Stimulated activated CD4-positive, alpha-beta T cell treated with anti-CD3 and anti-CD28 coated beads, Interleukin-1b, Interleukin-23, amount 100 ng/mL, for 48 hours (primary cell): ENCODE results near the gene KCNJ1.

ENCODE experiments used
- DNase-seq: peaks from one replicate; pipeline ENCODE4 v3.0.0-alpha.2; 2020

The KCNJ1 gene

DNA sequence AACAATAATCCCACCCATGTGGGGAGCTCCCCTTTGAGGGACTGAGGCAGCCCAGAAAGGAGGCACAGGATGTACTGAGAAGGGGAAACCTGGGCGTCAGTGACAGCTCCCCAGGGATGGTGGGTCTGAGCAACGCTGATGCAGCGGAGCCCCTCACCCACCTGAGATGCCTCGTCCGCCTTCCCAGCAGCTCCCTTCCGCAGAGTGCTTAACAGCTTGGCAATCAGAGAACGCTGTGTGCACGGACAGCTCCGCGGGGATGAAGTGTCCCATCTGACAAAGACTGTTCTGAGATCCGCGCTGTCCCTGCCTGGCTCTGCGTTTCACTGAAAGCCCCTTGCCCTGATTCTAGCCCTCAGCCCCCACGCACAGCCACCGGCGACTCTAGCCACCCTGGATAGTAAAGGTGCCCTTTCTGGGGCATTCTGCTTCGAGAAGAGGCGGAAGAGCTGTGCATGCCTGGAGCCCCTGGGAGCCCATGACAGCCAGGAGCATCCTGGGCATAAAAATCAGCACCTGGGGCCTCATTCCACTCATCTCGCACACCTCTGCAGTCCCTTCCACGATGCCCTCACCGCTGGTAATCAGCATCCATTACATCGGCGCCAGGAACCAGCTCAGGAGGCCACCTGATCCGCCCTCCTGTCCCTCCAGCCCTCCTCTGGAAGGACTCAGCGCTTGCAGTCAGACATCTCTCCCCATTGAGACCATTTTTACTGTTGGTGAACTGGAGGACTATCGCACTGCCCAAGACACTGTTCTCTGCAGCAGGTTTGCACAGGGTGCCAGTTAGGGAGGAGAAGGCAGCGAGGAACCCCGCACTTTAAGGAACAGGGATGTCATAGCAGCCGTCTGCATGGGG lies 34.8 kb upstream of the KCNJ1 start:
- DNase-seq = no peak

DNA sequence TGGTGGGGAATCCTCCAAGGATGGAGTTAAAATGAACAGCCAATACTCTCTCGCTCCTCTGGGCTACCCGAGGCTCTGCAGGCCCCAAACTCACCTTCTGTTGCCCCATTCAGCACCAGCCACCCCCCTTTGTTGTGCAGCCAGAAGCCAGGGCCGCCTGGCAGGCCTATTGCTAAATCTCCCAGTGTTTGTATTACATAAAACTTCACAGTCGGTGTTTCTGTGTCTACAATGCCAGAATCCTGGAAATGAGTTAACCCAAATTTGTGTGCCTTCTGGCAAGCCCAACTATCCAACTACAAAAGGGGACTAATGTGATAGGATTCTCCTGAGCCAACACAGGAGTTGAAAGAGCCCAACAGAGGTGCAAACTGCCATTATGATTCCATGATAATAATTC lies 33.4 kb upstream of the KCNJ1 start:
- DNase-seq = no peak

DNA sequence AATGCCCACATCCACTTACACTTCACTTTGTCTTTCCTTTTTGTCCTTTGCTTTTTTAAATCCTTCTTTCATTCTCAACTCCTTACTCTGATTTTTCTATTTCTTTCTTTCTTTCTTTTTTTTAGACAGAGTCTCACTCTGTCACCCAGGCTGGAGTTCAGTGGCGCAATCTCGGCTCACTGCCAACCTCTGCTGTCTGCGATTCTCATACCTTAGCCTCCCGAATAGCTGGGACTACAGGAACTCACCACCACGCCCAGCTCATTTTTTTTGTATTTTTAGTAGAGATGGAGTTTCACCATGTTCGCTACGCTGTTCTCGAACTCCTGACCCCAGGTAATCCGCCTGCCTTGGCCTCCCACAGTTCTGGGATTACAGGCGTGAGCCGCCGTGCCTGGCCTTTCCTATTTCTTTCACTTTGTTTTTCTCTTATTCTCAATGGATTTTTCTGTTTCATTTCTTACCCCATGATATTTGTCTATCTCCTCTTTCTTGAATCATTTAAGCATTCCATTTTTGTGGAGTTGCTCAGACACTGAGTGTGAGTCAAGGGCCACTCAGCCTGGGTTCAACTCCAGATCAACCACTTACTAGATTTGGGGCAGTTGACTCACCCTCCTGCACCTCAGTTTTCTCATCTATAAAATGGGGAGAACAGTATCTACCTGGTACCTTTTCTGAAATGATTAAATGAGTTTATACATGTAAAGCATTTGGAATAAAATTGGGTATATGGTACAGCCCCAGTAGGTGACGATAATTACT lies 31.7 kb upstream of the KCNJ1 start:
- no peak for DNase-seq

DNA sequence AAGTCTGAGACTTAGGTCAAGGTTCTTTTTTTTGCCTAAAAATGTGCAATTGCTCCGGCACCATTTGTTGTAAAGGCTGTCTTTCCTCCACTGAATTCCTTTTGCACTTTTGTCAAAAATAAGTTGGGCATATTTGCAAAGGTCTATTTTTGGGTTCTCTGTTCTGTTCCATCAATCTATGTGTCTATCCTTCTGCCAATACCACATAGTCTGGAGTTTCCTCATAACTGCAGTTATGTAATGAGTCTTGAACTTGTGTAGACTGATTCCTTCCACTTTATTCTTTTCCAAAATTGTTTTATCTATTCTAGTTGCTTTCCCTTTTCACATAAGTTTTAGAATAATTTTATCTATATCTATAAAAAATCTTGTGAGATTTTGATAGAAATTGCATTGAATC lies 30.7 kb upstream of the KCNJ1 start:
- DNase-seq = no peak

DNA sequence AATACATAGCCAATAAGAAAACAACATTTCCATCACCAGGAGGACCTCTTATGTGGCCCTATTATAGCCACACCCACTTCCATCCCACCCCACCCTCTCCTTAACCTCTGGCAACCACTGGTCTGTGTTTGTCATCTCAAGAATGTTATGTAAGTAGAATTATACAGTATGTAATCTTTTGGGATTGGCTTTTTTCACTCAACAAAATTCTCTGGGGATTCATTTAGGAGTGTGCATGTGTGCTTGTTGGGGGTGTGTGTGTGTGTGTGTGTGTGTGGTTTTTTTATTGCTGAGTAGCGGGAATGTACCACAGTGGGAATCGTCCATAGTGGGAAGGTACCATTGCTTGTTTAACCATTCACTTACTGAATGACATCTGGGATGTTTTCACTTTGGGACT lies 29.3 kb upstream of the KCNJ1 start:
- no peak for DNase-seq

DNA sequence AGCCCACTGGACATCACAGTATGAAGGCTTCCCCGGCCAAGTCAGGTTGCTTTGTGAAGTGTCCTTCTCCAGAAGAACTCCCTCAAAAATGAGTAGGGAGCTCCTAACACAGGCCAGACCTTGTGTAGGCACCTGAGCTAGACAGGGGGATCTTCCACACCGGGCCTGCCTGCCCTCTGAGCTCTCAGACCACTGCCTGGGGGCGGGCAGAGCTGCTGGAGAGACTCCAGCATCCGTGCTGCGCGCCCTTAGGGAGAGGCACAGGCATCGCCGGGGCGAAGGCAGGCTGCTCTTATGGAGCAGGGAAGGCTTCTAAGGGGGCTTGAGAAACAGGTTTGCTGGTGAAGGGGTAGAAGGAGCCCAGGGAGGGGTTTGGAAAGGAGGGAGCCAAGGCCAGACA lies 28.4 kb upstream of the KCNJ1 start:
- DNase-seq = no peak

DNA sequence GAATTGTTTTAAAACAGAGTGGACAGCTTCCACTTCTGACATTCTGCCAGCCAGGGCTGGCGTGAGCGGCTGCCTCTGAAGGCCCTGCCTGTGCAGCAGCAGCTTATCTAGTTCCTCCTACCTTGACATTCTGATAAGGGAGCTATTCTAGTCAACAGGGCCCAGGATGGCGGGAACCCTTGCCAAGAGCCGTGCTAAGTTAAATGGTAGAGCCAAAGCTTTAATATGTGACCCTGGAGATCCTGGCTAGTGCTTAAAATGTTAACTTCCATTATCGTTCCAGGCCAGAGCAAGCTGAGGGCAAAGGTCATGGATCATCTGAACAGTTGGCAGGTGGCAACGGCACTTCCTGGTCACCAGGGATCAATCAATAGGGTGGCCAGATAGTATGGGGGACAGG lies 27.6 kb upstream of the KCNJ1 start:
- DNase-seq = no peak

DNA sequence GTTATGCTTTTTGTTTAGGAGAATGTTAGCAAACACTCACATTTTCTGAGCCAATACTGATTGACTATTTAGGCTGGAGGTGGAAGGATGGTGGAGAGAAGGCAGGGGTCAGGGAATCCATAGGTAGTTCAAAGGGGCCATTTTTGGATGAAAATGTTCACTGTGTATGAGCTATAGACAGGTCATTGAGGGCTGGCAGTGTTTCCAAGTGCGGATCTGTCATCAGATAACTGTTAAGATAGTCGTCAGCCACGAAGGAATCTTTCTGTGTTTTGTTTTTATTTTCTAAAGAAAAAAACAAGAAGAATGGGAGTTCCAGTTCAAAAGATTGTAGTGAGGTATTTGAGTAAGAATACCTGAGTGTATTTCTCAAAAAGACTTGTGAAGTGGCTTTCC lies 27.2 kb upstream of the KCNJ1 start:
- no peak for DNase-seq

DNA sequence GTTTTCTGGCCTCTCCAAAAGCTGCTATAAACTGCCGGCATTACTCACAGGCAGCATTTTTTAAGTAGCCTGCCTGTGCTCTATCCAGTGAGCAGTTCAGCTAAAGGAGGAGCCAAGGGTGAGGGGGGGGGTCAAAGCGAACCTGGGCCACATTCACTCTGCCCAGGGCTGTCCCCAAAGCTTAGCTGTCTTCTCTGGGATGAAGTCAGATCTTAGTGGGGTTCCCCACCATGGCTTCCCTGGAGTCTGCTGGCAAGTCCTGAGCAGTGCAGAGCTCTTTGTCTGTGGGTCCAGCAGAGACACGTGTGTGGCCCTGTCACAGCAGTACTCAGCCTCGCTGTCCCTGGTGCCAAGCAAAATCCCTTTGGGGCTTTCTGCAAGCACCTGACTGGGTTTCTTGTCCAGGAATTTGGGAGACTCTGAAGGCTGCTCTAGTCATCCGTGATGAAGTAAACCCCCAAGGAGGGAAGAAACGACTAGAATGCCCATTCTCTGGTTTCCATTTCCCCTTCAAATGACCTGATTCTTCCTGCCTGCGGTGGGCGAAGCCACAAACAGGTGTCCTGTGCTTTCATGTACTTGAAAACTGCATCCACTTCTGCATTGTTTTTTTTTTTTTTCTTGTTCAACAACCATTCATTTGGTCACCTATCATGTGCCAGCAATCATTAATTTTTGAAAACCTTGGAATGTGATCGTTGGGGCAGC lies 26.6 kb upstream of the KCNJ1 start:
- DNase-seq = no peak

DNA sequence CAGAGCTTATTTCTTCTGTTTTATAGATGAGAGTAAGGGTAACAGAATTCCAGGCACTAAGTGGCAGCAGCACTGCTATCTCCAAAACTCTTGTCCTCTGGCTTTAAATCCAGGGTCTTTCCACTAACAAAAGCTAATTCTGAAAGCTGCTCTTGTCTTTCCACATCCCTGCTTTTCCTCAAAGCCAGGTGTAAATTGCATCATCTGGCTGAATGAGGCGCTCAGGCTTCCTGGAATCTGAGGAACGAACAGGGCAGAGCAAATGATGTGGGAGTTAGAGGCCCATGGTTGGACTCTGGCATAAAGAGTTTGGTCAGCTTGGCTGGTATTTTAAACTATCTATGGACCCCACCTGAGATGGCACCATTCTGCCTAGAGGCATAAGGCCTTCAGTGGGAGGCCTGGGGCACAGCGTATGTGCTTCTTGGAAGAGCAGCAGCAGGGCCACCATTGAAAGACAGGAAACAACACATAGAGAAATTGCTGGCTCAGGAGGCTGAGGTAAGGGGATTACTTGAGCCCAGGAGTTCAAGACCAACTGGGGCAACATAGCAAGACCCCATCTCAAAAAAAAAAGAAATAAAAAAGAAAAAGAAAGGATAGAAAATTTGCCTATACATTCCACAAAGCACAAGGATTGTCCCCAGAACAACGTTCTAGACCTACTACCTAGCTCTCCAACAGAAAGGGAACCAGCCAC lies 25.9 kb upstream of the KCNJ1 start:
- no peak for DNase-seq

DNA sequence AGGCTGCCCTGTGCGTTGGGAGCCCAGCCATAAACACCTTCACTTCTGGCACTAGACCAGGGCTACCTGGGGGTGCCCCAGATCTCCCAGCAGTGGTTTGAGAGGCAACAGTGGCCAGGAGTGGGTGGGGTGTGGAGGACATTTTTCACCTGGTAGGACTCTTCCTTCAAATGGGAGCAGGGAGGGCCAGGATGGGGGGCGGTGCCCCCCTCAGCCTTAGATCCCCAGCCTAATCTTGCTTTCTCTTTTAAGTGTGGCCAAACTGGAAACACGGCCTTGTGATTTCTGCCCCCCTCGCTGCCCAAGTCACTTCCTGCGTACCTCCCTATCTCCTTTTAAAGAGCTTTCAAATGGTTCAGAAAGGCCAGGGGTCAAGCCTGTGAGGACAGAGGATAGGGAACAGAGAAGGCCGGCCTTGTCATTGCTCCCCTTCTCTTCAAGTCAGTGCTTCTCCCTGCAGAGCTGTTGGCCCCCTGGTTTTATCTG lies 24.9 kb upstream of the KCNJ1 start:
- DNase-seq = no peak

DNA sequence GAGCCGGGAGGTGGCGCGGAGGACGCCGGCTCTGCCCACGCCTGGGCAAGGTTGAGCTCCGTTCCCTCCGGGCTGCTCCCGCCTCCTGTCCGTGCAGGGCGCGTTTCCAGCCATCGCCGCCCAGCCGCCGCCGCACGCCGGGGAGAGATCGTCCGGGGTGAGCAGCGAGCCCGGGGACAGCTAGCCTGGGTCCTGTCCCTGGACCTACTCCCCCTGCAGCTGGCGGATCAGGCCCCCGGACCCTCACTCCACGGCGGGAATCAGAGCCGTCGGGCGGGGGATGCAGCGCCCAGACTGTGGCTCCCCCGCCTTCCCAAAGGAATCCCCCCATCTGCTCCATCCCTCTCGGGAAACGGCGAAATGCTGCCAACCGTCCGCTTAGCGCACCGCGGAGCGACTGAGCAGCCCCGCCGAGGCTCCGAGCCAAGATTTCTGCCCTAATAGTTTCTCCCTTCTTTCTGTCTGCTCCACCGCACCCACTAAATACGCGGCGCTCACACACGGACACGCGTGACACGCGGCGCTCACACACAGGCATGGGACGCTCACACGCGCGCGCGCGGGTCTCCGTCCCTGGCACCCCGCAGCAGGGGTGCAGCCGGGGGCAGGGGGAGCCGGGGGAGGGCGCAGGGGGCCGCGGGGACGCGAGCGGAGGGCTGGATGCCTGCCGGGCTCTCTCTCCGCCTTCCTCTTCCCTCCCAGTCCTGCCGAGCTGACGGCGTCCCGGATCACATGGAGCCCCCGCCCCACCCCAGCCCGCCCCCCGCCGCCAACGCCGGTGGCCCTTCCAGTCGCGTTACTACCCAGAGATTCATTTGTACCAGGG lies 23.7 kb upstream of the KCNJ1 start, which contains the start of gene KCNJ5:
KCNJ5 (plus strand) TSS at position 814 of the 826 bp plus-strand sequence. CDS start 19,918 bp downstream, outside the sequence.
- DNase-seq = no peak

DNA sequence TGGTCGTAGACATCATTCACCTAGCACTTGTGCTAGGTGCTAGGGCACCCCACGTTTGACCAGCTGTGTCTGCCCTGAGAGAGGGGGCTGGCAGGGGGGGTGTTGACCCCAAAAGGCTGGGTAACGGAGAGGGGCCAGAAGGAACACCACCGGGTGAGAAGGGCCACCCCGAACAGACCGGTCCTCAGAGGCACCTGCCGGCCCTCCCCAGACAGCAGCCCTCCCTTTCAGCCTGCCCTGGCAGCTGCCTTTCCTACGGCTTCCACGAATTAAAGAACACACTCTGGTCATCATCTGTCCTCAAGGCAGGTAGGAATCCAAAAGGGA lies 23.1 kb upstream of the KCNJ1 start:
- no peak for DNase-seq

DNA sequence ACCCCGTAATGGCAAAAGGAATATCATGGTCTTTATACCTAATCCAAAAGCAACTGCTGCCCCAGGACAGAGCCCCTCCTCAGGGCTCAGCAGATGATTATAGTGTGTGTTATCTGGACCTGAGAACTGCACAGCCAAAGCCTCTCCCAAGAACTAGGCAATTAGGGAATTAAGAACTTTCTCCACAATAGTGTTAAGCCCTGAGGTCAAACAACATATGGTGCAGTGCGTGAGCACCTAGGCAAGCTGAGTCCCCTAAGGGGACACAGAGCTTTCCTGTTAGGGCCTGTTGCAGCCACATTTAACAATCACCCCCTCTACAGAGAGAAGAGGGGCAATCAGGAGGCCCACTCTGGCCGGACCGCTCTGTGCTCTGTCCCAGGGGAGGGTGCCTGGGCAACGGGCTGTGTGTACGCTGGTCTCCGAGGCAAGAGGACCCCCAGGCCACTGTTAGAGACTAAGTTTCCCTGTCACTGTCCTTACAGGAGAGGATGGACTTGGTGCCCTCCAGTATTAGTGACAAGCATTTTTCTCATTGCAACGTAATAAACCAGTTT lies 22.6 kb upstream of the KCNJ1 start:
- no peak for DNase-seq

DNA sequence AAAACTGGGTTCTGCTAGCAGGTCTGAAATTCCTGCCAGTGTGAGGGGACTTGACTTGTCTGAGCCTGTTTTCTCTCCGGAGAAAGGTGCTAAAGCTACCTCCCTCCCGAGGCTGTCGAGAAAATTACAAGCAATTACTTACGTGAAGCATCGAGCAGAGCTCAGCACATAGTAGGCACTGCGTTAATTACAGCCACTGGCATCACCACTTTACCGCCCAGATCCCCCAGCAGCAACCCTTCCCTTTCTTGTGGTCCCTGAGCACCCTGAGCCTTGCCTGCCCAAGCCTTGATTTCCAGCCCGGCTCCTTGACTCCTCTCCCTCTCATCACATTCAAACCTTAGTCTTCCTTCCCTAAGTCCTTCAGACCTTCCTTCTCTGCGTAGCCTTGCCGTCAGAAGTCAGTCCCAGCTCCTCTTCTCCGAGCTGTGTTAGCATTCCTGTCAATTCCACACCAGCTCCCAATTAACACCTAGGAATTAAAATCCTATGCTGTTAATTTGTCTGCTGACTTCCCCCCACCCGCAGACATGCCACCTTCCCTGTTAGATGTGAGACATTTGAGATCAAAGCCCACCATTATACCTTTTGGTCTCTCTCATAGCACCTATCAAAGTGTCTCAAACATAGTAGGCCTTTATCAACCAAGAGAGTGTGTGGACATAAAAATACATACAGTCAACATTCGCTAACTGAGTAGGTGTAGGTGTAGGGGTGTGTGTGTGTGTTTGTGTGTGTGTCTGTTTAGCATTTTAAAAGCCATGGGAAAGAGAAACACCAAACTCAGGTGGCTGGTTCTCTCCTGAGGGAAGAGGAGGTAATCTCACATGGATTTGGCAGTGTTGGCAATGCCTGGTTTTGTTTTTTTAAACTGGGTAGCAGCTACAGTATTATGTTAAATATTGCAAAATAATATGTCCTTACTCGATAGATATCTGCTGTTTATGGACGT lies 21.2 kb upstream of the KCNJ1 start:
- DNase-seq = no peak

DNA sequence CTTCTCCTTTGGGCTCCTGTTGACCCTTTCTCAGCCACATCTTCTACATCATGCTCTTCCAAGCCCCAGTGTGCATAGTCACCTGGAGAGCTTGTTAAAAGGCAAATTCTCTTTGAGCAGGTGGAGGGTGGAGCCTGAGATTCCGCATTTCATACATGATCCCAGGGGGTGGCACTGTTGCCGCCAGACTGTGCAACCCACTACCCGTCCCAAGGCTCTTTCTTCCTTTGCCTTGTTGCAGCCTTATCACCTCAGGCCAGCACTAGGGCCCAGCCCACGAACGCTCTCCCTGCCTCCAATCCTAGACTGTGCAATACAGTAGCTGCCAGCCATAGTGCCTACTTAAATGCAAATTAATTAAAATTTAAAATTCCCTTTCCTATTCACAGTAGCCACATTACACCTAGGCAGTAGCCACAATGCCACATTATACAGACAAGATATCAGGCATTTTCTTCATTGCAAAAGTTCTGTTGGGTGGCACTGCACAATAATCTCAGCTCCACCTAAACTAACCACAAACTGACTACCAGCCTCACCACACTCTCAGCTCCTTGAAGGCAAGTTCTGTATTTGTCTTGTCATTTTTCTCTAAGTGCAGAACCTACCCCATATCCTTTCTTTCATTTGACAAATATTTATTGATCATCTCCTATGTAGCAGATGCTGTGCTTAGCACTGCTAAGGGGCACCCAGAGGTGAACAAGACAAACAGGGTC lies 19.5 kb upstream of the KCNJ1 start:
- DNase-seq = no peak

DNA sequence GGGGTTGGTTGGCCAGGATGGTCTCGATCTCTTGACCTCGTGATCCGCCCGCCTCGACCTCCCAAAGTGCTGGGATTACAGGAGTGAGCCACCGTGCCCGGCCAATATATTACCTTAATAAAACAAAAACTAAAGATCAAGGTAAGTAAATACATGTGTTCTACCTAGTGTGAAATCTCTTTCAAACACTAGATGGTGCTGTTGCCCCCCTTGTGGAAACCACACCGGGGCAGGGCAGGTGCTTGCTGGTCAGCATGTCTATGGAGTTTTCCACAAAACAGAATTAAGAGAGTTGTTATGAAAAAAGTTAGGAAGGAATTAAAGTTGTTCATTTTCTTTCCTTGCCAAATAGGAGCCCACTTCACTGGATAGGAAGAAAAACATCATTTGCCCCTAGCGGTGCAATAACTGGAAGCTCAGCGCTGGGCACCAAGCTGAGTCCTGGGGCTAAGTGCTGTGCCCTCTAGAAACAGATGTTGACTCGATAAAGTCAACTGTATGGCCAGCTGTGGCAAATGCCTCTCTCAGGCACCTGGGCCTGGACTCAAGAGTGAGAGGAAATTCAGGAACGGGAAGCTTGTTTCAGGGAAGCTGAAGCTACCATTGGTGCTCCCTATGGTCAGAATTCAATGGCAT lies 17.7 kb upstream of the KCNJ1 start:
- peak; percentile 53 for DNase-seq

DNA sequence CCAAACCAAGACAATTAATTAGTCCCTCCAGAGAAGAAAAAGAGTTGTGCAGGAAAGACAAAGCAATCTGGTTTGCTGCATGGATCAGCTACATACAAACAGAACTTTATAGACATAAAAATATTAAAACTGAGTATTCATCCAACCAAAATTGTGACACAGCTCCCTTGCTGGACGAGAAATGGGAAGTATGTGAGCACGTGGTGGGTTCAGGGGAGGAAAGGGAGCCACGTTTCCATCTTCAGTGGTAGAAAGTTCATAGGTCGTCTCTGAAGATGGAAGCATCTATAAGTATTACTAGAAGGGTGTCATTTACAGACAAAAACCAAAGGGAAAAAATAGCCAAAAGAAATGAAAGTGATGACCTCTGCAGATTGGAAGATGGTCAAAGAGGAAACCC lies 17.0 kb upstream of the KCNJ1 start:
- DNase-seq = no peak

DNA sequence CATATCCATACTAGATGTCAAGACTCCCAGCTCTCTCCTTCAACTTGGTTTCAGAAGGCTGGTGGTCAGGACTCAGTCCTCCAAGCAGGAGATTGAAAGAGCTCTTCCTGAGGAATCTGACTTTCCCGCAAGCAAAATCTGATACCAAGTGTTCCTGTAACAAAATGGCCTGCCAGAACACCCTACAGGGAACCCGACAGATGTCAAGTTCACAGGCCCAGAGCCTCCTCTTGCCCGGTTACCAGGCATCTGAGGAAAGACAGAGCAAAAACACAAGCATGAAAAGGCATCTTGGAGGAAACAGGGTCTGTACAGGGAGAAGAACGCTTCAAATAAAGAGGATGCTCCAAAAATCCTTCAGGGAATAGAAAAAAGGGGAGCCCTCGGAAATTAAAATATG lies 15.4 kb upstream of the KCNJ1 start:
- DNase-seq = no peak
